Measurements from ENCODE around the gene LYZL2. TPM values are rescaled to one million over a fixed set of nuclear protein-coding genes. Genes with fewer than 3 reads are reported as not detected.
A peak's percentile ranks its signal among the peaks of the same experiment; 100 is the strongest.
"Not testable (repeated sequence)": the region's sequence is repeated elsewhere in the genome, so short reads cannot be mapped to it uniquely, and the experiment has no call there.

LYZL2 gene
- not detected for total RNA-seq

GRCh38 chr10:30629653-30630052, at the start of gene LYZL2:
LYZL2 (minus strand) TSS chr10:30629753; CDS start chr10:30626915, 2,838 bp downstream.
- H3K4me3 Mint-ChIP-seq: no peak within 1 kb of the TSS
- DNase-seq (no peak), ATAC-seq (no peak)
- H3K27me3 Mint-ChIP-seq (ENCODE audit: low read depth): peaks cover 19% of the 10 kb centered on the region
- H3K36me3 Mint-ChIP-seq (ENCODE audit: insufficient read depth): no peaks in the 10 kb centered on the region
- no peaks in the 10 kb centered on the region for H3K4me1 Mint-ChIP-seq (ENCODE audit: low read depth)
- H3K9me3 Mint-ChIP-seq: no peaks in the 10 kb centered on the region

DNA sequence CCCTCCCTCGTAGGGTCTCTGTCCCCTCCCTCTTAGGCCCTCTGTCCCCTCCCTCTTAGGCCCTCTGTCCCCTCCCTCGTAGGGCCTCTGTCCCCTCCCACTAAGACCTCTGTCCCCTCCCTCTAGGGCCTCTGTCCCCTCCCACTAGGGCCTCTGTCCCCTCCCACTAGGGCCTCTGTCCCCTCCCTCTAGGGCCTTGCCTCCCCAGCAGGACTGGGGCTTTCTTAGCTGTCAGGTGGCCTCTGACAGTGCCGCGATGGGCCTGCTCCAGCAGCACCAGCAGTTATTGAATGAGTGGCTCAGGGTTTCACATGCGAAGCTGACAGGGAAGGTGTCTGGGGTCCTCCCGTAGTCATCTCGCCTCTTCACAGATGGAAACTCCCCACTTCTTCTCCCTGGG, 48.1 kb upstream of the LYZL2 start:
- not testable (repeated sequence) for H3K4me3 Mint-ChIP-seq; H3K36me3 Mint-ChIP-seq (ENCODE audit: insufficient read depth); DNase-seq
- Mint-ChIP-seq H3K4me1 (ENCODE audit: low read depth) (peaks cover 11% of the 10 kb centered on the region), H3K9me3 (peaks cover 13% of the 10 kb centered on the region), H3K27me3 (ENCODE audit: low read depth) (peaks cover 17% of the 10 kb centered on the region)
- ATAC-seq: peak; percentile 42 to 62

- not testable (repeated sequence) for H3K4me3 Mint-ChIP-seq; H3K36me3 Mint-ChIP-seq (ENCODE audit: insufficient read depth); H3K4me1 Mint-ChIP-seq (ENCODE audit: low read depth); DNase-seq
- ATAC-seq: peak in 1 of 2 donors; percentile 38
- Mint-ChIP-seq H3K27me3 (ENCODE audit: low read depth) (peaks cover 17% of the 10 kb centered on the region), H3K9me3 (peaks cover 13% of the 10 kb centered on the region)
Observed at GRCh38 chr10:30677146-30677545, 47.6 kb upstream of the LYZL2 start.

DNA sequence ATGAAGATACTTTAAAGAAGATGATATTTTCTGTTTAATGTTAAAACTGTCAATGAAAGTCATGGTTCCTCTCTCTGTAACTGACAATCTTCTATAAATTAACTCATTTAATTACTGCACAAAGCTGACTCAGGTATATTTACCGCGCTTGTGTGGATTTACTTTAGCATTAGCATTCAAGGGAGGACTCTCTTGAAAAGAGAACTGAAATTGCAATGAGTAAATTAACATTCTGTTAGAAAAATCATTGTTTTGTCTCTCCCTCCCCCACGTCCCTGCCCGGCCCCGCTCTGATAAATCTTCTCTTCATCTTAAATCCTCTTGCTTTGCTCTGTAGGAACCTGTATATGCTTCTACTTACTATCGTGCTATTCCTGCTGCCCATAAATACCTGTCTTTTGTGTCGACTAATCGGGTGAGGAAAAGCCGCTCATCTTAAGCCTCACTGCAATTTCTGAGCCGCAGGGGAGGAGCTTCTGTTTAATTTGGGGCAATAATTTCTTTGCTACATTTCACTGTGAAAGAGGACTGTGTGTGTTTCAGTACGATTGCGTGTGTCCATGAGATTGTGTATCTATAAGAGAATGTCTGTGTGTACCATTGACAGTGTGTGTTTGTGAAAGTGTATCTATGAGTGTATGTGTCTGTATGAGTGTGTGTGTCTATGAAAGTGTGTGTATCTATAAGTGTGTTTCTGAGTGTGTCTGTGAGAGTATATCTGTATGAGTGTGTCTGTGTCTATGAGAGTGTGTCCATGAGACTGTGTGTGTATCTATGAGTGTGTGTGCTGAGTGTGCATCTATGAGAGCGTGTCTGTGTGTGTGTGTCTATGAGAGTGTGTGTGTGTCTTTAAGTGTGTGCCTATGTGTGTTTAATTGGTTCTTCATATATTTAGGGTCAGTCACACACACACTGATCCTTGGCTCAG, 46.5 kb upstream of the LYZL2 start:
- Mint-ChIP-seq H3K4me3 (no peak overlapping the region), H3K4me1 (ENCODE audit: low read depth) (no peaks in the 10 kb centered on the region)
- no peak for ATAC-seq

DNA sequence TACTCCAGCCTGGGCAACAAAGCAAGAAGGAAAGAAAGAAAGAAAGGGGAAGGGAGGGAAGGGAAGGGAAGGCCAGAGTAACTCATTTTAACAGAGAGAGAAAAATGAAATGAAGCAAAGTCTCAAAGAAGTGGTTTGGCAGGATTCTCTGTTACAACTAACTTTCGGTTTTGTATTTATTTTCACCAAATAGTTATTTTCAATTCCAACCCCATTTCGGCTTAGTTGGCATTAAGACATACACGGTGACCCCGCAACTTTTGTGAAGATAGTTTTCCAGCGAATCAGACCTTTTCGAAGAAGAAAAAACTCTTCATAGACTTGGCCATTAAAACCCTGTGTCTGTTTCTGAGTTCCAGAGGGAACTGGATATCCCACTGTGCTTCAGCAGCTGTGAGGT, 45.2 kb upstream of the LYZL2 start:
- H3K27me3 Mint-ChIP-seq (ENCODE audit: low read depth): peaks cover 6% of the 10 kb centered on the region
- no peak overlapping the region for H3K4me3 Mint-ChIP-seq

More for the DNA sequence above, 46.5 kb upstream of the LYZL2 start:
- Mint-ChIP-seq H3K36me3 (ENCODE audit: insufficient read depth) (no peaks in the 10 kb centered on the region), H3K9me3 (peaks cover 13% of the 10 kb centered on the region), H3K27me3 (ENCODE audit: low read depth) (peaks cover 10% of the 10 kb centered on the region)
- no peak for DNase-seq

DNA sequence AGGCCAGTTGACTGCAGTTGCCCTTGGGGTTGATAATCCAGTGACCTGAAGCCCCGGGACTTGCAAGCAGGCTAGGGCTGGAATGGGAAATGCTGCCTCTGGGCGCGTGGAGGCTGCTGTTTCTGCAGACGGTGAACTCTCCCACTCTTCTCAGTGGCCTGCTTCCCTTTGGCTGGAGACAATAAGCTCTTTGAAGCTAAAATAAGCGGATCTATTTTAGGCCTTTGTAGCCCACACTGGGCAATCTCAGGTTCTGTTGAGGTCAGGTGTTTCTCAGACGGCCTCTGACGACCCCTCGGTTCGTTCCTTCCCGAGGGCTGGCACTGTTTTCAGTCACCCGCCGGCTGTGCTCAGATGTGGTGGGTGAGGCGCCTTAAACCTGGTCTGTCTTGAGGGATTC, 43.7 kb upstream of the LYZL2 start:
- H3K9me3 Mint-ChIP-seq; ATAC-seq; H3K36me3 Mint-ChIP-seq (ENCODE audit: insufficient read depth); H3K27me3 Mint-ChIP-seq (ENCODE audit: low read depth); H3K4me1 Mint-ChIP-seq (ENCODE audit: low read depth); H3K4me3 Mint-ChIP-seq; DNase-seq: not testable (repeated sequence)

More for the DNA sequence above, 45.2 kb upstream of the LYZL2 start:
- DNase-seq (no peak), ATAC-seq (no peak)
- Mint-ChIP-seq H3K9me3 (peaks cover 8% of the 10 kb centered on the region), H3K4me1 (ENCODE audit: low read depth) (peaks cover 4% of the 10 kb centered on the region), H3K36me3 (ENCODE audit: insufficient read depth) (no peaks in the 10 kb centered on the region)

DNA sequence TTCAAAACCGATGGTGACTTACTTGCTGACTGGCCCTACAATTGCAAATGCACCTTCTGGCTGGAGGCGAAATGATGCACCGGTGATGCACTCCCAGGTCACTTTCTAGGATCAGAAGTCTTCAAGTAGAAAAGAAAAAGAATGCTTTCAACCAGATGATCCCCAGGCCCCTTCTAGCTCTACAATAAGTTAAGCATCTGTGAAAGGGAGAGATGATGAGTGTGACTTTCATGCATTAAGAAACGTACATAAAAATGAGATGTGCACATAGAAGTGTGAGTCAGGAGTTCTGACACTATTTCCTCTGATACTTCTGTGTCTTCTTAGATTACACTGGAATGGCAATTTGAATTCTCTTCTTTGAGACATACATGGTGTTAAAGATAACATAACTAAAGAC, 42.8 kb upstream of the LYZL2 start:
- H3K27me3 Mint-ChIP-seq (ENCODE audit: low read depth); H3K9me3 Mint-ChIP-seq; H3K36me3 Mint-ChIP-seq (ENCODE audit: insufficient read depth); H3K4me3 Mint-ChIP-seq; DNase-seq; H3K4me1 Mint-ChIP-seq (ENCODE audit: low read depth); ATAC-seq: not testable (repeated sequence)

GRCh38 chr10:30671026-30671616, 41.6 kb upstream of the LYZL2 start:
- no peaks in the 10 kb centered on the region for H3K36me3 Mint-ChIP-seq (ENCODE audit: insufficient read depth)
- peaks cover 10% of the 10 kb centered on the region for H3K27me3 Mint-ChIP-seq (ENCODE audit: low read depth)
- ATAC-seq: peak in 1 of 2 donors; percentile 46
- no peaks in the 10 kb centered on the region for H3K9me3 Mint-ChIP-seq
- H3K4me1 Mint-ChIP-seq (ENCODE audit: low read depth): peaks cover 4% of the 10 kb centered on the region
- DNase-seq: no peak
- peak overlapping the region; percentile 63 for H3K4me3 Mint-ChIP-seq

GRCh38 chr10:30667982-30668381, 38.4 kb upstream of the LYZL2 start:
- not testable (repeated sequence) for H3K4me1 Mint-ChIP-seq (ENCODE audit: low read depth)

DNA sequence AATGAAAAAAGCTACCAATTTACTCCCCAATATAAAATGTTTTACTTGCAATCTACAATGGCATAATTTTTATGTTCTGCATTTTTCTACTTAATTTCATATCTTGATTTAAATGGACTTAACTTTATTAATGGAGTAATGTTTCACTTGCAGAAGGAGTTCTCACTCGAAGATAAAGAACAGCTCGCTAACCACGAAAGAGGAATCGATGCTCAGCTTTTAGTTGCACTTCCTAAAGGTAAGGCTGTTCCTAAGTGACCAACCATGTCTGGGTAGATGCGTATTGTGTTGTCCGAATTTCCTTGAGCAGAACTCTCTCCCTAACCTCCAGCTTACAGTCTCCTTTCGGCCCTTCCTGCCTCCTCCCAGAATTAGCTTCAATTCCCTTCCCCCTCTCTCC, 33.9 kb upstream of the LYZL2 start:
- not testable (repeated sequence) for H3K4me3 Mint-ChIP-seq; DNase-seq; ATAC-seq; H3K9me3 Mint-ChIP-seq; H3K36me3 Mint-ChIP-seq (ENCODE audit: insufficient read depth); H3K4me1 Mint-ChIP-seq (ENCODE audit: low read depth)
- H3K27me3 Mint-ChIP-seq (ENCODE audit: low read depth): peaks cover 17% of the 10 kb centered on the region

More at GRCh38 chr10:30667982-30668381, 38.4 kb upstream of the LYZL2 start:
- H3K36me3 Mint-ChIP-seq (ENCODE audit: insufficient read depth); H3K4me3 Mint-ChIP-seq; H3K9me3 Mint-ChIP-seq; ATAC-seq; DNase-seq: not testable (repeated sequence)
- peaks cover 10% of the 10 kb centered on the region for H3K27me3 Mint-ChIP-seq (ENCODE audit: low read depth)

DNA sequence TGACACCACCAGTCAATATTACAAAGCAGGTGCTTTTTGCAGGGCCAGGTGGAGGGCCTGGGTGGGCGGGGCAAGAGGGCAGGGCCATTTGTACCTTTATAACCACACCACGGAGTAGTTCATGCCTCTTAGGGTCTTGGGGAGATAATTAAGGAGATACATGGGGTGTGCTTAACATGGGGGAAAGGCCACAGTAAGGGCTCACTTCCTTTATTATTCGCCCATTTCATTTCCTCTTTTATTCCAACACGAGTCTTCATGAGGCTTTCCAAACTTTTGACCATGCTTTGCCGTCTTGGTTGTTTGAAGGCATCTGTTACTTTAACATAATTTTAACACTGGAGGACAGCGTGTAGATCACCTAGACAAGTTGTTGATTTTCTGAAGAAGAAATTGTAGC, 33.3 kb upstream of the LYZL2 start:
- Mint-ChIP-seq H3K9me3 (no peaks in the 10 kb centered on the region), H3K27me3 (ENCODE audit: low read depth) (peaks cover 22% of the 10 kb centered on the region), H3K36me3 (ENCODE audit: insufficient read depth) (no peaks in the 10 kb centered on the region), H3K4me3 (no peak overlapping the region), H3K4me1 (ENCODE audit: low read depth) (peaks cover 1% of the 10 kb centered on the region)
- DNase-seq: no peak
- no peak for ATAC-seq

GRCh38 chr10:30660314-30660713, 30.8 kb upstream of the LYZL2 start:
- not testable (repeated sequence) for H3K4me3 Mint-ChIP-seq; ATAC-seq; H3K4me1 Mint-ChIP-seq (ENCODE audit: low read depth); H3K36me3 Mint-ChIP-seq (ENCODE audit: insufficient read depth); H3K9me3 Mint-ChIP-seq; DNase-seq
- H3K27me3 Mint-ChIP-seq (ENCODE audit: low read depth): peaks cover 37% of the 10 kb centered on the region

DNA sequence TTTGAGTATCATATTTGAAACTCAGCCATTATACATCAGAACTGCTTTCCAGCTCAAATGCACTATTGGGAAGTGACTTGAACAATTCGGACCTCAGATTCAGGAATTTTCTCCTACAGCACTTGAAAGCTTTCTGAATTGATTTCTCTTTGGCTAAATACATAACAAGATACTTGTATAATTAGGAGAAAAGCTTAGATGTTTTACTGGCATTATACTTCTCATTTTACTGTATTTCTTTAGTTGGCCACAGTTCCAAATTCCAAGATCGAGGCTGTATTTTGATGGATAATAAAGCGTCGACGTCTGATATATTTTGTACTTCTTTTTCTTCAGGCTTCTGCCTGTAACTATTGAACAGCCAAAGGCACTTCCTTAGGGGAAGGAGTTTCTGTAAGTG, 26.7 kb upstream of the LYZL2 start:
- peaks cover 47% of the 10 kb centered on the region for H3K27me3 Mint-ChIP-seq (ENCODE audit: low read depth)

GRCh38 chr10:30655001-30655400, 25.4 kb upstream of the LYZL2 start:
- not testable (repeated sequence) for ATAC-seq; H3K4me1 Mint-ChIP-seq (ENCODE audit: low read depth); H3K9me3 Mint-ChIP-seq; H3K4me3 Mint-ChIP-seq; H3K36me3 Mint-ChIP-seq (ENCODE audit: insufficient read depth); DNase-seq
- H3K27me3 Mint-ChIP-seq (ENCODE audit: low read depth): peaks cover 49% of the 10 kb centered on the region

More for the DNA sequence above, 26.7 kb upstream of the LYZL2 start:
- DNase-seq (no peak), ATAC-seq (no peak)
- Mint-ChIP-seq H3K4me1 (ENCODE audit: low read depth) (no peaks in the 10 kb centered on the region), H3K4me3 (no peak overlapping the region), H3K9me3 (no peaks in the 10 kb centered on the region), H3K36me3 (ENCODE audit: insufficient read depth) (no peaks in the 10 kb centered on the region)

All from activated T-cell treated with anti-CD3 and anti-CD28 coated beads, Interleukin-2, amount 50 U/mL, for 4 hours (primary cell).